D721Med (cell line): ENCODE measurements around the gene SETMAR.

Experiments used
- DNase-seq: peaks from one replicate; pipeline ENCODE4 v3.0.0; 2011; ENCODE audit warnings: low spot score; ENCODE audit not compliant: insufficient read length
- FAIRE-seq: peaks from 2 replicates; lab custom pipeline; 2011; peaks lifted over from hg19 to GRCh38; lab: Jason Lieb, UNC
- TF ChIP-seq, protein P1 (sequence below): IDR thresholded peaks from 2 replicates; pipeline ENCODE4 v1.5.1; 2012; ENCODE audit warnings: mild to moderate bottlenecking, control low read depth; ENCODE audit not compliant: insufficient read depth; ENCODE audit errors: missing control alignments

The SETMAR gene

DNA sequence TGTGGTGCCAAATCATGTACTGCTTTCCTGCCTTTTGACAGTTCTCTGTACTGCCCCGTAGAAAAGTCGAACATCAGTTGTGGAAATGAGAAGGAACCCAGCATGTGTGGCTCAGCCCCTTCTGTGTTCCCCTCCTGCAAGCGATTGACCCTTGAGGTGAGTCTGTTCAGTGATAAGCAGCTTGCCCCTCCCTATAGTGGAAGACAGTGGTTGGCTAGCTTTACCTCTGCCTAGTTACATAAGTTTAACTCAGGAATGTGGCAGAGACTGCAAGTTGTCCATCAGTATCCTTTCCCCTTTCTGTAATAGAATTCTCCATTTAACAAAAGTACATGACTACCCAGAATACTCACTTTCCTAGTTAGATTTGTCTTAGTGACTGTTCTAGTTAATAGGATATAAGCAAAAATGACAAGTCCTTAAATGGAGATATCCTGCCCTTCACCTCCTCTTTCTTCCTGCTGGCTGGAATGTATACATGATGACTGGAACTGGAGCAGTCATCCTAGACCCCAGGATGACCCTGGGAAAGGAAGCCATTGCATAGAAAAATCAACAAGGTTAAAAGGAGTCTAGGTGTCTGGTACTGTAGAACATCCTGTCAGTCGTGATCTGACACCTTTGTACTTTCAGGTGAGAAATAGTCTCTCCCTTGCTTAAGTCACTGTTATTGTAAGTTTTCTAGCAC, 10.6 kb downstream of the SETMAR start:
- FAIRE-seq (no peak), DNase-seq (no peak)
- TF ChIP-seq, protein P1, sequence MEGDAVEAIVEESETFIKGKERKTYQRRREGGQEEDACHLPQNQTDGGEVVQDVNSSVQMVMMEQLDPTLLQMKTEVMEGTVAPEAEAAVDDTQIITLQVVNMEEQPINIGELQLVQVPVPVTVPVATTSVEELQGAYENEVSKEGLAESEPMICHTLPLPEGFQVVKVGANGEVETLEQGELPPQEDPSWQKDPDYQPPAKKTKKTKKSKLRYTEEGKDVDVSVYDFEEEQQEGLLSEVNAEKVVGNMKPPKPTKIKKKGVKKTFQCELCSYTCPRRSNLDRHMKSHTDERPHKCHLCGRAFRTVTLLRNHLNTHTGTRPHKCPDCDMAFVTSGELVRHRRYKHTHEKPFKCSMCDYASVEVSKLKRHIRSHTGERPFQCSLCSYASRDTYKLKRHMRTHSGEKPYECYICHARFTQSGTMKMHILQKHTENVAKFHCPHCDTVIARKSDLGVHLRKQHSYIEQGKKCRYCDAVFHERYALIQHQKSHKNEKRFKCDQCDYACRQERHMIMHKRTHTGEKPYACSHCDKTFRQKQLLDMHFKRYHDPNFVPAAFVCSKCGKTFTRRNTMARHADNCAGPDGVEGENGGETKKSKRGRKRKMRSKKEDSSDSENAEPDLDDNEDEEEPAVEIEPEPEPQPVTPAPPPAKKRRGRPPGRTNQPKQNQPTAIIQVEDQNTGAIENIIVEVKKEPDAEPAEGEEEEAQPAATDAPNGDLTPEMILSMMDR, result no peak

DNA sequence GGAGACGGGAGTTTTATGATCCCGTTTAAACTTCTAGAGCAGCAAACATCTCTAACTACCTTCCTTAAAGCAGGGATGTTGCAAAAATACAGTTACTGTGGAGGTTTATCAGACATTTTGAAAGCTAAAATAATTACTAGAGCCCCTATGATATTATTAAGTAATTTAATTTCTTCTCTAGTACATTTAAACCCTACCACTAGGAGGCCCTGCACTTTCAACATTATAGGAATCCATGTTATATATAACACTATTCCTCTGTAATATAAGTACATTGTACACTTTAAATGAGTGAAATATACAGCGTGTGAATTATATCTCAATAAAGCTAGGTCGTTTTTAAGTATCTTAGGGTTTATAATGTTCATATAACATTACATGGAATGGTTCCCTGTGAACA, 11.5 kb downstream of the SETMAR start:
- FAIRE-seq (no peak), DNase-seq (no peak)
- TF ChIP-seq, protein P1, result no peak

DNA sequence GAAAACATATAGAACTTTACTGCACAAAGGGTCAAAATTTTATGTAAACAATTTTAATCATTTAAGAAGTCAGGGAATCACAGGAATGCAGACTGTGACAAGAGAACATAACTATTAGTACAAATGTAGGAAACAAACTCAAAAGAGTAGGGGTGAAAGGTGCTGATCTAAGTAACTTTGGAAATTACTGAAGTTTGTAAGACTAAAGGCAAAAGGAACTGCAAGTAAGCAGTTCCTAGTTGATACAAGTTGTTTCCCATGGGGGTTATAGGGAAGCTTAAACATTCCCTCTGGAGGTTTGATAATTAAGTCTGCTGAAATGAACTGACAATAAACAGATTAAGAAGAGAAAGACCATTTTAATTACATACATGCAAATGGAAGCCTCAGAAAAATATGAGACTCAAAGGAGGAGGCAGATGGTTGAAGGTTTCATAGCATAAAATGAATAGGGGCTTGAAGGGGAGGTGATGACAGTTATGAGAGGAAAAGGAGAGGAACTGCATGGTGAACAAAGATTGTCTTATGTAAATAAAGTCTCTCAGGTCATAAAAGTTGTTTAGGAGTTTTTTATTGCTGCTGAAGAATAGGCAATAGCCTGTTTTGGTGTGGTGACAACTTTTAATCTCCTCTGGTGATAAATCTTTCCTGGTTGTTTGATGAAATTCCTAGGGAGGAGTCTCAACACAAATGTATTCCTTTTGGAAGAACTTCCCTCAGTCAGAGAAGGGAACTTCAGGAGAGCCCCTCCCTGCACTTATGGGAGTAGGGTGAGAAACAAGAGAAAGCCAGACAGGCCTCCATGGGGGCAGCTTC, 17.1 kb downstream of the SETMAR start:
- TF ChIP-seq, protein P1, result no peak
- FAIRE-seq, result no peak
- DNase-seq, result no peak

DNA sequence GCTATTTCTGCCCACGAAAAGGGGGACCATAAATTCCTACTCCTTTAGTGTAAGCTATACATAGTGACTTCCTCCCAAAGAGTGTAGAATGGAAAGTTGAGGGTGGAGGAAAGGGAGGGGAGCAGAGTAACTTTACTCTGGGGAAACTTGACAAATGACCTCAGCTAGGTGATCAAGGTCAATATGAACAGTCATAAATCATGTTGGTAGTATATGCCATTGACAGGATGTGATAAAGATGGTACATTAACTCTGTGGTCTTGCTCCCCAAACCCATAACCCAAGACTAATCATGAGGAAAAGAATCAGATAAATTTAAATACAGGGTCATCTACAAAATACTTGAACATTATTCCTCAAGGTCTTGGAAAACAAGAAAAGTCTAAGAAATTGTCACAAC, 18.6 kb downstream of the SETMAR start:
- no peak for FAIRE-seq
- no peak for DNase-seq
- TF ChIP-seq, protein P1, result no peak

DNA sequence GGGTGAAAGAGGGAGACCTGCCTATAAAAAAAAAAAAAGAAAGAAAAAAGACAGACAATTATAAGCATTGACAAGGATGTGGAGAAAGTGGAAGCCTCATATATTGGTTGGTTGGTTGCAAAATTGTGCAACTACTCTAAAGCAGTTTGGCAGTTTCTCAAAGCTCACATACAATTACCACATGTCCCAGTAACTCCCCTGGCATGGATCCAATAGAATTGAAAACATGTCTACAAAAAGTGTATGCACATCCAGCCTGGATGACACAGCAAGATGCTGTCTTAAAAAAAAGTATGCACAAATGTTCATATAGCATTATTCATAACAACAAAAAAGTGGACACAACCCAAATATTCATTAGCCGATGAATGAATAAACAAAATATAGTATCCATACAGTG, 19.5 kb downstream of the SETMAR start:
- FAIRE-seq, result no peak
- TF ChIP-seq, protein P1, result no peak
- DNase-seq, result no peak

DNA sequence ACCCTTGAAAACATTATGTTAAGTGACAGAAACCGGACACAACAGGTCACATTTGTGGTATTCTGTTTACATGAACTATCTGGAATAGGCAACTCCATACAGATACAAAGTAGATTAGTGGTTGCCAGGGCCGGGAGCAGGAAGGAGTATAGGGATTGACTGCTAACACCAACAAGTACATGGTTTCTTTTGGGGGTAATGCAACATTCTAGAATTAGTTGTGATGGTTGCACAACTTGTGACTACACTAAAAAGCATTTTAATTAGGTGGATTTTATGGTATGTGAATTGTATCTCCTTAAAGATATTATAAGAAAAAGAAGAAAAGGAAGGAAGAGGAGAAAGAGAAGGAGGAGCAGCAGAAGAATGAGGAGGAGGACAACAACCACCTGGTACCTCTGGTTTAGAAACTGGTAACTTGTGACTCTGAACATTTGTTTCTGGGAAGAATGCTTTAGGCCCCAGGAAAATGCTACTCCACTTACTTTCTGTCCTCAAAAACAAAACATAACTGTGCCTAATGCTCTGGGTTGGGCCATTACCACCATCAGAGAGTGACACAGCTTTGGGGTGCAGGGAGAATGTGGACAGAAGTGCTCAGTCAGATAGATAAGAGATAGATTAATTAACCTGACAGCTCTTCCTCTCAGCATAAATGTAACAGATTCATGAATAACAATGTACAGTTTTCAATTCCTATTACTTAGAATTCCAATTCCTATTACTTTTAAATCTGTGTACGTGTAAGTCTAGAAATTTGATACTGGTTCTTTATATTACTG, 20.3 kb downstream of the SETMAR start:
- DNase-seq (no peak), FAIRE-seq (no peak)
- TF ChIP-seq, protein P1, result no peak
